K562 (cell line): Measurements from ENCODE around the gene ZNF316. TPM values are rescaled to one million over a fixed set of nuclear protein-coding genes. Genes with fewer than 3 reads are reported as not detected.

ENCODE experiments used
- ATAC-seq: fragments of 200-7000 bp; cut with Tn5 transposase; 3 replicates; pipeline ENCODE4 v1.9.1; 2020; ENCODE audit warnings: moderate library complexity
- BruUV-seq: library from RNA; stranded (reverse); fragments of 400-500 nt; replicated peaks from 2 replicates; lab custom pipeline; 2021; lab: Mats Ljungman, UMichigan
- CTCF ChIA-PET: fragments of 300-600 bp; formaldehyde crosslinking; extraction: SDS; loops from one replicate; lab custom pipeline; 2021; ENCODE audit warnings: low intra/inter-chr PET ratio; lab: Yijun Ruan, JAX
- POLR2A ChIA-PET: fragments of 300-600, 350-650 bp; sonication (Branson Sonifier 250); formaldehyde crosslinking; extraction: SDS; loops from one replicate; lab custom pipeline; 2021; ENCODE audit warnings: antibody characterized with exemption, inconsistent platforms; lab: Yijun Ruan, JAX
- DNase-seq, 4 experiments: peaks; one replicate each; pipeline versions ENCODE4 v3.0.0 to v3.0.0-alpha.2; 2011 to 2018; ENCODE audit warnings: low spot score in 3 of 4, mixed read lengths in 3 of 4; ENCODE audit errors: extremely low read depth in 1 of 4
- FAIRE-seq: peaks from 2 replicates; lab custom pipeline; 2011; peaks lifted over from hg19 to GRCh38; lab: Jason Lieb, UNC
- H2AFZ ChIP-seq: 2 replicates; pipeline ENCODE4 v1.6.0; 2011; ENCODE audit warnings: low read depth, low read length, control low read depth, inconsistent platforms
- H3K27ac ChIP-seq: fragments of 200-600 bp; 3 replicates; pipeline ENCODE4 v1.8.0; 2011; ENCODE audit warnings: low read depth, mild to moderate bottlenecking, control low read depth, inconsistent platforms, low read length, moderate library complexity, mixed read lengths; ENCODE audit errors: extremely low read depth
- H3K27me3 ChIP-seq, 2 experiments: fragments of 300-600 bp in 1 of 2; 2 replicates in 1 of 2; 3 replicates in 1 of 2; pipeline versions ENCODE4 v1.6.0 to v1.8.0; 2011; ENCODE audit warnings: inconsistent platforms in 2 of 2, low read length in 2 of 2, mild to moderate bottlenecking in 1 of 2, mixed read lengths in 1 of 2, moderate library complexity in 1 of 2; ENCODE audit not compliant: control insufficient read depth in 2 of 2, insufficient read depth in 2 of 2
- H3K36me3 ChIP-seq: fragments of 300-600 bp; 3 replicates; pipeline ENCODE4 v1.8.0; 2011; ENCODE audit warnings: mild to moderate bottlenecking, low read length, inconsistent platforms; ENCODE audit not compliant: control insufficient read depth, insufficient read depth
- H3K4me1 ChIP-seq, 2 experiments: fragments of 200-600 bp in 1 of 2; replicated peaks in 1 of 2; 2 replicates in 1 of 2; 3 replicates in 1 of 2; pipeline versions ENCODE4 v1.5.1 to v1.8.0; 2011; ENCODE audit warnings: inconsistent platforms in 2 of 2, low read length in 2 of 2, mild to moderate bottlenecking in 1 of 2, mixed read lengths in 1 of 2, moderate library complexity in 1 of 2; ENCODE audit not compliant: control insufficient read depth in 2 of 2, insufficient read depth in 2 of 2
- H3K4me2 ChIP-seq: 2 replicates; pipeline ENCODE4 v1.6.1; 2011; ENCODE audit warnings: low read length, control low read depth, inconsistent platforms, mixed read lengths; ENCODE audit not compliant: insufficient read depth
- H3K4me3 ChIP-seq: fragments of 200-600 bp; sonication (generic), shearing (Covaris generic); 2 replicates; pipeline ENCODE4 v1.5.1; 2016; ENCODE audit warnings: control low read depth, inconsistent platforms
- H3K79me2 ChIP-seq: fragments of 200-600 bp; 3 replicates; pipeline ENCODE4 v1.8.0; 2011; ENCODE audit warnings: low read length, inconsistent platforms; ENCODE audit not compliant: control insufficient read depth, insufficient read depth
- H3K9ac ChIP-seq, 2 experiments: 2 replicates each; pipeline versions ENCODE4 v1.6.0 to v1.6.1; 2011; ENCODE audit warnings: low read depth in 2 of 2, low read length in 2 of 2, control low read depth in 1 of 2, inconsistent platforms in 1 of 2, mild to moderate bottlenecking in 1 of 2, mixed read lengths in 1 of 2; ENCODE audit not compliant: insufficient read depth in 1 of 2
- H3K9me1 ChIP-seq: one replicate; pipeline ENCODE4 v1.6.0; 2011; ENCODE audit warnings: inconsistent platforms, mild to moderate bottlenecking, low read length, moderate library complexity; ENCODE audit not compliant: control insufficient read depth, insufficient read depth
- H3K9me3 ChIP-seq: replicated peaks from 2 replicates; pipeline ENCODE4 v1.5.1; 2011; ENCODE audit warnings: low read depth, low read length, inconsistent platforms; ENCODE audit not compliant: control insufficient read depth, insufficient read depth
- H4K20me1 ChIP-seq: replicated peaks from 2 replicates; pipeline ENCODE4 v1.6.1; 2011; ENCODE audit warnings: low read length, inconsistent platforms, mixed read lengths; ENCODE audit not compliant: control insufficient read depth, insufficient read depth
- ESRRB ChIP-seq: fragments of 250-450 bp; sonication (Bioruptor Pico); IDR thresholded peaks from 2 replicates; pipeline ENCODE4 v1.5.0; 2020; ENCODE audit warnings: mild to moderate bottlenecking, moderate library complexity, borderline replicate concordance
- POLR2AphosphoS2 ChIP-seq: IDR thresholded peaks from 2 replicates; pipeline ENCODE4 v1.6.1; 2012; ENCODE audit warnings: low read length, improper control_type of control experiment
- ZFP36 ChIP-seq: fragments of 150-350 bp; IDR thresholded peaks from 2 replicates; pipeline ENCODE4 v1.6.1; 2018; ENCODE audit warnings: low read length, low read depth; ENCODE audit not compliant: partially characterized antibody
- ZFX ChIP-seq: sonication (generic); formaldehyde crosslinking; IDR thresholded peaks from 2 replicates; pipeline ENCODE4 v1.8.0; 2022; ENCODE audit warnings: mild to moderate bottlenecking, missing genetic modification reagents, moderate library complexity
- WGBS: fragments of 100-300 bp; shearing (Covaris generic); methylation state at CpG from one replicate; pipeline ENCODE4 v1.1.6; 2016; ENCODE audit warnings: low coverage, mixed read lengths; ENCODE audit not compliant: insufficient coverage; ENCODE audit errors: missing lambda C conversion rate; 5-methylcytosine and 5-hydroxymethylcytosine counted together
- in situ Hi-C: fragments of 300-500 bp; cut with MboI; formaldehyde crosslinking; loops from 4 replicates; pipeline ENCODE4 v1.15.0; 2018; ENCODE audit warnings: inconsistent platforms, mixed read lengths
- intact Hi-C: fragments of 100-400 bp; cut with micrococcal nuclease; formaldehyde crosslinking; loops from 2 replicates; pipeline ENCODE4 v1.14.2; 2022
- polyA plus RNA-seq, 8 experiments: library from polyadenylated mRNA; depleted of rRNA in 4 of 8; stranded (reverse) in 5 of 8; unstranded in 3 of 8; fragments of >200 nt; fragmentation: Nextera tagmentation in 2 of 8; fragmentation: Illumina TruSeq in 1 of 8; extraction: Ambion mirVana in 2 of 8; extraction: Trizol in 1 of 8; gene quantifications; 2 replicates each; pipeline versions ENCODE4 v1.2.1 to v1.2.3, GENCODE V29; 2011 to 2014; ENCODE audit warnings: inconsistent platforms in 1 of 8, missing spikeins in 1 of 8
- total RNA-seq, 7 experiments: library from RNA; depleted of rRNA in 6 of 7; stranded (reverse); fragments of >200 nt in 6 of 7; fragmentation: Illumina TruSeq in 2 of 7; extraction: Trizol in 2 of 7; gene quantifications; 2 replicates each; pipeline versions ENCODE4 v1.2.1 to v1.2.3, GENCODE V29; 2011 to 2021; ENCODE audit warnings: low replicate concordance in 1 of 7
- TF ChIP-seq, protein P1 (sequence below): fragments of 450-650 bp; formaldehyde crosslinking; IDR thresholded peaks from 2 replicates; pipeline ENCODE4 v1.4.0; 2020; ENCODE audit warnings: mild to moderate bottlenecking
- TF ChIP-seq, protein P2 (sequence below): IDR thresholded peaks from 2 replicates; pipeline ENCODE4 v1.6.1; 2016; ENCODE audit warnings: missing genetic modification characterization, missing compliant biosample characterization

The ZNF316 gene
- total and polyA plus RNA-seq, 9 of the 15 experiments (the other 6 are each of a cell fraction or from before 2014, with no cell fraction given) = 0.10 to 34.0 (median 8.6) TPM

DNA sequence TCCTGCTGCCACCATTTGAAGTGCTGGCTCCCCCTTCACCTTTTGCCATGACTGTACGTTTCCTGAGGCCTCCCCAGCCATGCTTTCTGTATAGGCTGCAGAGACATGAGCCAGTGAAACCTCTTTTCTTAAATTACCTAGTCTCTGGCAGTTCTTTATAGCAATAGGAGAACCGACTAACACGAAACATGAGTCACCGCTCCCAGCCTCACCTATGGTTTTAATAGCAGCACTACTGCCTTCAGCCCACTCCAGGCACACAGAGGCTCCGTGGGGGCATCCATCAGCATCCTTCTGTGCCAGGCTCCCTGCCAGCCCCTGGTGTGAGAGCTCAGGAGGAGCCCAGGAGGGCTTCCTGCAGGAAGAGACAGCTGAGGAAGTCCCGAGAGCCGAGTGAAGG, 5.5 kb upstream of the ZNF316 start:
- TF ChIP-seq, protein P1, sequence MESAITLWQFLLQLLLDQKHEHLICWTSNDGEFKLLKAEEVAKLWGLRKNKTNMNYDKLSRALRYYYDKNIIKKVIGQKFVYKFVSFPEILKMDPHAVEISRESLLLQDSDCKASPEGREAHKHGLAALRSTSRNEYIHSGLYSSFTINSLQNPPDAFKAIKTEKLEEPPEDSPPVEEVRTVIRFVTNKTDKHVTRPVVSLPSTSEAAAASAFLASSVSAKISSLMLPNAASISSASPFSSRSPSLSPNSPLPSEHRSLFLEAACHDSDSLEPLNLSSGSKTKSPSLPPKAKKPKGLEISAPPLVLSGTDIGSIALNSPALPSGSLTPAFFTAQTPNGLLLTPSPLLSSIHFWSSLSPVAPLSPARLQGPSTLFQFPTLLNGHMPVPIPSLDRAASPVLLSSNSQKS = no peak
- TF ChIP-seq ZFP36 = peak; percentile 3
- H3K27me3 ChIP-seq = peaks cover 0 to 8% of the 10 kb centered on the region in 2 experiments; a peak in 2 of 5 replicates
- intact Hi-C loops = no loop called here
- ChIA-PET POLR2A (interaction anchor here (1.0 kb wide), 1 partner anchor 22 kb away, joined by 3 read pairs; no protein-coding TSS in a partner anchor), CTCF (no interaction called here)
- in situ Hi-C loops = no loop called here
- H3K36me3 ChIP-seq = no peaks in the 10 kb centered on the region
- H3K4me2 ChIP-seq = no peak overlapping the region
- no peak for ATAC-seq
- no peaks in the 10 kb centered on the region for H4K20me1 ChIP-seq
- H2AFZ ChIP-seq = no peak overlapping the region
- FAIRE-seq = no peak
- BruUV-seq = no TSS peak
- DNase-seq = no peak
- no peaks in the 10 kb centered on the region; the same call in 1 of the 2 replicates for H3K9me3 ChIP-seq
- 22% methylated on average over 7 of the region's 7 CpGs for WGBS
- H3K4me1 ChIP-seq = peaks cover 0 to 11% of the 10 kb centered on the region in 2 experiments; a peak in 3 of 5 replicates
- H3K79me2 ChIP-seq = peaks cover 4% of the 10 kb centered on the region; the same call in 2 of the 3 replicates
- no peak overlapping the region for H3K4me3 ChIP-seq
- H3K27ac ChIP-seq = no peak overlapping the region
- H3K9ac ChIP-seq = peak overlapping the region in 1 of 2 experiments; percentile 9; a peak in 1 of 4 replicates
- no peaks in the 10 kb centered on the region for H3K9me1 ChIP-seq

DNA sequence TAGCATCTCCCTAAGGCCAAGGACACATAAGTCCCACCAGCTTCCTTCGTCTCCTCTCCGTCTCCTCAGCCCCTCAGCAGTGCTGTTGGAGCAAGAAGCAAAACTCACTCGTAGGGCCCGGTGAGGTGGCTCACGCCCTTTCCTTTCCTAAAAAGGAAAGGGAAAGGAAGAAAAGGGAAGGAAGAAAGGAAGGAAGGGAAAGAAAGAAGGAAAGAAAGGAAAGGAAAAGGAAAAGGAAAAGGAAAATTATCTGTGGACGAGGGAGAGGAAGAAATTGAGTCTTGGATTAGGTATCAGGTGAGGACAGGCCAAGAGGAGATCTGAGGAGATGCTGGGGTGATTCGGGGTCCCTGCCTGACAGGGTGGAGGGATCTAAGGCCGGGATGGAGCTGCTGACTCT, 3.1 kb upstream of the ZNF316 start:
- no peak overlapping the region for H3K4me3 ChIP-seq
- H3K27me3 ChIP-seq = peaks cover 0 to 5% of the 10 kb centered on the region in 2 experiments; a peak in 1 of 5 replicates
- no peak for FAIRE-seq
- no peak overlapping the region for H3K9ac ChIP-seq
- ATAC-seq = no peak
- no peak for DNase-seq
- ChIA-PET CTCF (no interaction called here), POLR2A (interaction anchor here (0.6 to 0.9 kb wide), 3 partner anchors 13 to 44 kb away, joined by 3 to 4 read pairs (median 4); partner anchors contain the start of gene INTS15)
- H3K9me1 ChIP-seq = no peaks in the 10 kb centered on the region
- H4K20me1 ChIP-seq = no peaks in the 10 kb centered on the region
- no peaks in the 10 kb centered on the region for H3K9me3 ChIP-seq
- no TSS peak for BruUV-seq
- H2AFZ ChIP-seq = no peak overlapping the region
- H3K79me2 ChIP-seq = peaks cover 27% of the 10 kb centered on the region
- H3K4me1 ChIP-seq = peaks cover 8 to 31% of the 10 kb centered on the region in 2 experiments; a peak in 4 of 5 replicates
- H3K36me3 ChIP-seq = peaks cover 5% of the 10 kb centered on the region; the same call in 2 of the 3 replicates
- no peak overlapping the region for H3K27ac ChIP-seq
- intact Hi-C loops (no loop called here), in situ Hi-C loops (no loop called here)
- WGBS = 57% methylated on average over 8 of the region's 8 CpGs
- H3K4me2 ChIP-seq = no peak overlapping the region
- TF ChIP-seq POLR2AphosphoS2 (no peak), ZFX (CRISPR knock-in tag) (no peak), ESRRB (CRISPR knock-in tag) (no peak)
- TF ChIP-seq, protein P2, sequence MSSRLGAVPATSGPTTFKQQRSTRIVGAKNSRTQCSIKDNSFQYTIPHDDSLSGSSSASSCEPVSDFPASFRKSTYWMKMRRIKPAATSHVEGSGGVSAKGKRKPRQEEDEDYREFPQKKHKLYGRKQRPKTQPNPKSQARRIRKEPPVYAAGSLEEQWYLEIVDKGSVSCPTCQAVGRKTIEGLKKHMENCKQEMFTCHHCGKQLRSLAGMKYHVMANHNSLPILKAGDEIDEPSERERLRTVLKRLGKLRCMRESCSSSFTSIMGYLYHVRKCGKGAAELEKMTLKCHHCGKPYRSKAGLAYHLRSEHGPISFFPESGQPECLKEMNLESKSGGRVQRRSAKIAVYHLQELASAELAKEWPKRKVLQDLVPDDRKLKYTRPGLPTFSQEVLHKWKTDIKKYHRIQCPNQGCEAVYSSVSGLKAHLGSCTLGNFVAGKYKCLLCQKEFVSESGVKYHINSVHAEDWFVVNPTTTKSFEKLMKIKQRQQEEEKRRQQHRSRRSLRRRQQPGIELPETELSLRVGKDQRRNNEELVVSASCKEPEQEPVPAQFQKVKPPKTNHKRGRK (tag) = no peak
